Hematopoietic multipotent progenitor cell treated with erythropoietin and hydrocortisone succinate and interleukin-3 and kit ligand, for 15 days (in vitro differentiated cells): ENCODE results near the gene PLA2G1B.
A peak's percentile ranks its signal among the peaks of the same experiment; 100 is the strongest.

ENCODE experiments used
- DNase-seq: peaks from one replicate; pipeline ENCODE4 v3.0.0-alpha.2; 2015; ENCODE audit warnings: low spot score

PLA2G1B gene

GRCh38 chr12:120324841-120325417 is 2.6 kb downstream of the PLA2G1B start:
- no peak for DNase-seq

GRCh38 chr12:120323772-120324171 is 3.8 kb downstream of the PLA2G1B start:
- DNase-seq = no peak

- DNase-seq = no peak
Observed at GRCh38 chr12:120321382-120322202, 6.0 kb downstream of the PLA2G1B start.

- peak; percentile 98 for DNase-seq
Observed at GRCh38 chr12:120317224-120318105, 10.1 kb downstream of the PLA2G1B start.

- no peak for DNase-seq
Observed at GRCh38 chr12:120316798-120317223, 10.8 kb downstream of the PLA2G1B start.

- DNase-seq = no peak
Observed at GRCh38 chr12:120314220-120314619, 13.4 kb downstream of the PLA2G1B start.

- peak; percentile 96 for DNase-seq
Observed at GRCh38 chr12:120301962-120302815, 25.4 kb downstream of the PLA2G1B start, which contains the start of gene SIRT4. SIRT4 (plus strand) TSS chr12:120302321; CDS start chr12:120303562, 1,241 bp downstream.

- DNase-seq = peak; percentile 78
Observed at GRCh38 chr12:120292661-120293531, 34.7 kb downstream of the PLA2G1B start, which contains the start of gene RNU4-1. RNU4-1 (minus strand) TSS chr12:120293237.

- DNase-seq = no peak
Observed at GRCh38 chr12:120292411-120292660, 35.2 kb downstream of the PLA2G1B start.

- no peak for DNase-seq
Observed at GRCh38 chr12:120290609-120291305, 36.8 kb downstream of the PLA2G1B start.

- no peak for DNase-seq
Observed at GRCh38 chr12:120287491-120287890, 40.1 kb downstream of the PLA2G1B start.

GRCh38 chr12:120286768-120287490 is 40.6 kb downstream of the PLA2G1B start:
- no peak for DNase-seq

GRCh38 chr12:120284381-120284780 is 43.2 kb downstream of the PLA2G1B start:
- DNase-seq = no peak

GRCh38 chr12:120283318-120283717 is 44.3 kb downstream of the PLA2G1B start:
- DNase-seq = no peak

- DNase-seq = no peak
Observed at GRCh38 chr12:120278137-120279069, 49.2 kb downstream of the PLA2G1B start.

- no peak for DNase-seq
Observed at GRCh38 chr12:120276734-120277133, 50.8 kb downstream of the PLA2G1B start.
